ENCODE data around the gene CEBPG.

Gene CEBPG

DNA sequence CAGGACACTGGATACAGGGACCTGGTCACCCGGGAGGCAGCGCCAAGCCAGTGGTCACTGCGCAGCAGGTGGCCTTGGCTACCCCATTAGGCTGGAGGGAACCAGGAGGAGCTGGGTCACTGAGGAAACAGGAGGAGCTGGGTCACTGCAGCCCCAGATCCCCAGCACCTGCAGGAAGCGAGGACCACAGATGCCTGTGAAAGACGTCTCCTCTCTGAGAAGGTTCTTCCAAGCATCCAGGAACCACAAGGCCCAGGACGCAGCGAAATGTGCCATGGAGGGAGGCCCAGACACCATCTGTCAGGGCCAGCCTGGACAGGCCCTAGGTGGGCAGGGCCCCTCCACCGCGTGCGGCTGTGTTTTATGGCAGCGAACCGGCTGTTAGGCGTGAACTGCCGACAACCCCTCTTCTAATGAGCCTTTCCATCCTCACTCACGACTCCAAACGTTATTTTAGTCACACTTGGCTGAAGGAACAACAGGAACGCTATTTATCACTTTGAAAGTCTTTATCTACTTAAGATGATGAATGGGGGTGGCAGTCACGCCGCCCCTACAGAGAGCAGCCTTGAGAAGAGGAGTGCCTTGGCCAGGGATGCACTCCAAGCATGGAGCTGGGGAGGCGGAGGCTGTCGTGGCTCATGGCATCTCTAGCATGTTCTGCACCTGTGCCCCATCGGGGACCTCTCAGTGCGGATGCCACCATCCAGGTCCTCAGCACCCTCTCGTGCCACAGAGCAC lies 53.3 kb downstream of the CEBPG start:
- no peak for DNase-seq

DNA sequence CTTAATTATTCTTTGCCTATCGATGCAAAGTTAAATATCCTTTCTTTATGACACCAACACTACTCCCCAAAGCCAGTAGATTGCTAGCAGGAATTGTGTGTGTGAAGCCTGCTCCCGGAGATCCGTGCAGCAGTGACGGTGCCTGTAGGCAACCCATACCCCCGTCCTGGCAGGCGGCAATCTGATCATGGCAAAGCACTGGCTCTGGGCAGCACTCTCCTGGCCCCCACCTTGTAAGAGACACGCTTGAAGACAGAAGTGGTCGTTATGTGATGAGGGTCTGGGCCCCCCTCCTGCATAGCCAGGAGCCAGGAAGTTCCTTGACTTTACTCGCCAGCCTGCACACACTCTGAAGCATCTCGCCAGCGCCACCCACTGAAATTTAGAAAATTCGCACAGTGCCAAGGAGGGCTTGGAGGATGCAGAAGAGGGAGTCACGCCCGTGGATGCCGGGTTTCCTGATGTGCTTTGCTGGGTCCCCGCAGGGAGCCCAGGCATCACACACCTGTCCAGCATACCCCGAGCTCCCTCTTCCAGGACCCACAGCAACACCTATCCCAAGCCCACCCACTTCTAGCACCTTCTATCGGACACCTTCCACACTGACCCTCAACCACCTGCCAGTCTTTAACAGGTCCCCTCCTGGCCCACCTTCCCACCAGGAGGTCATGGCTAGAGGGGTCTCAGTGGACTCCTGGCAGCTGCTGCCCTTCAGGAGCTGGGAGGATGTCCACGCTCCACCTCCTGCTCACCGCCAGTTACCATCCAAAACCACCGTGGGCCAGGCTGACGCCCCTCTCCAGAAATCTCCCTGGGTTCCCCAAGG lies 54.5 kb downstream of the CEBPG start:
- DNase-seq: no peak

DNA sequence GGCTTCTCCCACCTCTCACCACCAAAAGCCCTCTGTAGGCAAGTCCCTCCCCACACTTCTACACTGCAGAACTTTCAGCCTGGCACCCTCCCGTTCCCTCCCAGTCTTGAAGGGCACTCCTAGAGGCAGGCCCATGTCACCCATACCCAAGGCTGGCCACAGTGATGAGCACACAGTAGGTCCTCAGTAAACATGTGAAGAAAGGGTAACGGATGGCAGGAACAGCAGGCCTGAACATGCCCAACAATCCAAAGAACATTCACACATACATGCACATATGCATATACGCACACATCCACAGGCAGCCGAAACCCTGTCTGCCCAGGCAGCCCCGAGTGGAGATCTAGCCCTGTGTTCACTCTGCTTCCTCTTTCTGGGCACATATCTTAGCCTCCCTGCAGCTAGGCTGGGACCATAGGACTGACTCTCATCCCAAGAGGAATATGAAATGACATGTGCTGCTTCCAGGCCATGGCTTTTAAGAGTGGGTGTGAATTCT lies 55.2 kb downstream of the CEBPG start:
- DNase-seq: no peak

DNA sequence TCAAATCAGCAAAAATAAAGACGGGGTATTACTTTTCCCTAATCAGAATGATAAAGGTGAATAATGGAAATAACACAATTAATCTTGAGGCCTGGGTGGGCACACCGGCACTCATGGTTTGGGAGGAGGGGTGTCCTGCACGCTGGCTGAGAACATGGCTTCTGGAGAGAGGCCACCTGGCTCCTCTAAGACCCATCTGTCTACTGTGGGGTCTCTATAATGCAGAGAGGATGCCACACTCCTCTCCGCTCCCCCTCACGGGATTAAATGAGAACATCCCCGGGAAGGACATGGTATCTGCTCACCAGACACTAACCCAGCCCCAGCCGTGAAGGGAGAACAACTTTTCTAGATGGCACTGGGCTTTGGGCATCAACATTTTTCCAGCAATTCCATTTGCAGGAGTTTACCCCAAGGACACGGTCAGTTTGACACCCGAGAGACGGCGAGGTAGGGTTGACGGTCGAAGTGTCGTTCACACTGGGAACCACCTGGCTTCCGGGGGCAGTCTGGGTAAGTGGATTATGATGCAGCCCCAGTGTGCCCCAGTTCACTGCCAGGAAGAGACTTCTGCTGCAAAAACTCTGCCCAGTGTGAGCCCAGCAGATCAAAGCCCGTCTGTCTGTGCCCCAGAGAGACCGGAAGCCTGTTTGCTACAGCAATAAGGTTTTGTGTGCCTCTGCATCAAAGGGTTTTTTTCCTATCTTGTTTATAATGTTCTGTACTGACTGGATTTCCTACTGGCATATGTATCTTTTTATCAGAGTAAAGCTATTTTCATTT lies 56.6 kb downstream of the CEBPG start:
- DNase-seq: no peak

GRCh38 chr19:33430674-33431277 lies 57.3 kb downstream of the CEBPG start:
- DNase-seq: peak; percentile 49

- no peak for DNase-seq
Measured at GRCh38 chr19:33432015-33432414, 58.5 kb downstream of the CEBPG start.

Data from NCI-H146 (cell line).